Bronchial epithelial cell (primary cell): ENCODE data around the gene DHFR. TPM values are rescaled to one million over a fixed set of nuclear protein-coding genes. Genes with fewer than 3 reads are reported as not detected.

Experiments used
- DNase-seq: peaks from one replicate; pipeline ENCODE4 v3.0.0-alpha.2; 2010; ENCODE audit warnings: low read depth
- FAIRE-seq: peaks from 2 replicates; lab custom pipeline; 2011; peaks lifted over from hg19 to GRCh38; lab: Jason Lieb, UNC
- H3K27me3 ChIP-seq: 2 replicates; pipeline ENCODE4 v1.5.1; 2011; ENCODE audit warnings: low read length; ENCODE audit not compliant: control insufficient read depth, insufficient read depth
- H3K36me3 ChIP-seq: 2 replicates; pipeline ENCODE4 v1.5.1; 2011; ENCODE audit warnings: low read length; ENCODE audit not compliant: control insufficient read depth, insufficient read depth
- H3K4me3 ChIP-seq: 2 replicates; pipeline ENCODE4 v1.5.1; 2011; ENCODE audit warnings: mild to moderate bottlenecking, low read depth, low read length, control low read depth
- total RNA-seq: library from RNA; depleted of rRNA; stranded (reverse); fragments of >200 nt; gene quantifications from 2 replicates; pipeline ENCODE4 v1.2.1, GENCODE V29; 2014
- TF ChIP-seq, protein P1 (sequence below): IDR thresholded peaks from 2 replicates; pipeline ENCODE4 v1.5.1; 2011; ENCODE audit warnings: mild to moderate bottlenecking, moderate library complexity, low read length, control low read depth, inconsistent platforms; ENCODE audit not compliant: insufficient read depth, severe bottlenecking

Gene DHFR
- 1.8 and 2.0 TPM in 2 replicates for total RNA-seq

- TF ChIP-seq, protein P1, sequence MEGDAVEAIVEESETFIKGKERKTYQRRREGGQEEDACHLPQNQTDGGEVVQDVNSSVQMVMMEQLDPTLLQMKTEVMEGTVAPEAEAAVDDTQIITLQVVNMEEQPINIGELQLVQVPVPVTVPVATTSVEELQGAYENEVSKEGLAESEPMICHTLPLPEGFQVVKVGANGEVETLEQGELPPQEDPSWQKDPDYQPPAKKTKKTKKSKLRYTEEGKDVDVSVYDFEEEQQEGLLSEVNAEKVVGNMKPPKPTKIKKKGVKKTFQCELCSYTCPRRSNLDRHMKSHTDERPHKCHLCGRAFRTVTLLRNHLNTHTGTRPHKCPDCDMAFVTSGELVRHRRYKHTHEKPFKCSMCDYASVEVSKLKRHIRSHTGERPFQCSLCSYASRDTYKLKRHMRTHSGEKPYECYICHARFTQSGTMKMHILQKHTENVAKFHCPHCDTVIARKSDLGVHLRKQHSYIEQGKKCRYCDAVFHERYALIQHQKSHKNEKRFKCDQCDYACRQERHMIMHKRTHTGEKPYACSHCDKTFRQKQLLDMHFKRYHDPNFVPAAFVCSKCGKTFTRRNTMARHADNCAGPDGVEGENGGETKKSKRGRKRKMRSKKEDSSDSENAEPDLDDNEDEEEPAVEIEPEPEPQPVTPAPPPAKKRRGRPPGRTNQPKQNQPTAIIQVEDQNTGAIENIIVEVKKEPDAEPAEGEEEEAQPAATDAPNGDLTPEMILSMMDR, result peak; percentile 17
- Histone ChIP-seq H3K27me3 (no peaks in the 10 kb centered on the region), H3K36me3 (peaks cover 1% of the 10 kb centered on the region), H3K4me3 (peak within 1 kb of the TSS; percentile 80)
- FAIRE-seq, result no peak
- DNase-seq, result peak; percentile 79
These were observed at the start of gene DHFR, which contains the start of gene MSH3 for GRCh38 chr5:80654391-80655230. DHFR (minus strand) TSS chr5:80654983; CDS start chr5:80654489, 494 bp downstream. MSH3 (plus strand) TSS chr5:80654652; CDS start chr5:80654728, 76 bp downstream.

- FAIRE-seq (no peak), DNase-seq (no peak)
- H3K36me3 ChIP-seq, result no peaks in the 10 kb centered on the region
- TF ChIP-seq, protein P1, result no peak
- H3K4me3 ChIP-seq, result no peak overlapping the region
- H3K27me3 ChIP-seq, result no peaks in the 10 kb centered on the region
These were observed 49.4 kb upstream of the DHFR start for GRCh38 chr5:80704221-80704620.

DNA sequence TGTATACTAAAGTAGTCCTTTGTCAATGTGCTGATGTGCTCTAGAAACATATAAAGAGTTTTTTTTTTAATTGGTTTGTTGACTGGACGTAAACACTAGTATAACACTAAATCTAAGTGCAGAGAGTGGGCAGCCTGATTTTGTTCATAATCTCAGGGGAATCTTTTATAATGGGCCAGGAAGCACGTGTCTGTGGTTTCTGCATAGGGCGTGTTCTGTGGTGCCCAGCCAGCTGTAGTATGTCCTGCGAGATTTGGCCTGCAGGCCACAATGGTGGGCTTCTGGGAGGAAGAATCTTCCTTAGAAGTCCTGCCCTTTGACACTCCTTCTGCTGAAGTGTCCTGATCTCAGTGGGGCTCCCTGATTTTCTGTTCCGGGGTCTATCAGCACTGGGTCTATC is 49.0 kb upstream of the DHFR start:
- TF ChIP-seq, protein P1, result no peak
- DNase-seq, result no peak
- H3K36me3 ChIP-seq, result no peaks in the 10 kb centered on the region
- no peak overlapping the region for H3K4me3 ChIP-seq
- no peaks in the 10 kb centered on the region for H3K27me3 ChIP-seq
- no peak for FAIRE-seq

GRCh38 chr5:80703291-80703690 is 48.5 kb upstream of the DHFR start:
- H3K36me3 ChIP-seq, result no peaks in the 10 kb centered on the region
- FAIRE-seq, result no peak
- no peak for DNase-seq
- H3K27me3 ChIP-seq, result no peaks in the 10 kb centered on the region
- TF ChIP-seq, protein P1, result no peak
- no peak overlapping the region for H3K4me3 ChIP-seq

DNA sequence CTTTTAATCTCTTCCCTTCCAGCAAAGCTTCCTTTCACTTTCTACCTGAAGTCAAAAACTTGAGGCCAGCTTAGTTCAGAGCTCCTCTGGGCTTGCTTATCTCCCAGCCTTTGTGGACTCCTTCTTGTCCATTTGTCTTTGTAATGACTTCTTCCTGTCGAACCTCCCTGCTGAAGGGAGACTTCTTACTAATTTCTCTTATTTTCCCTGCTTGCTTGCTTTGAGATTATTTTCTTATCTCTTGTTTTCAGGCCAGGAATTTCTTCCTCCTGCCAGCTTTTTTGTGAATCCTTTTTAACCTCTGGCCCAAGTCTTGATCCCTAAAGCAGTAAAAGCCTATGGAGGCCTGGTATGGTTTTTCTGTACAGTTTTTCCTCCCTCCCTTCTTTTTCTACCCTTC is 46.8 kb upstream of the DHFR start:
- FAIRE-seq, result no peak
- Histone ChIP-seq H3K36me3 (no peaks in the 10 kb centered on the region), H3K4me3 (no peak overlapping the region), H3K27me3 (no peaks in the 10 kb centered on the region)
- DNase-seq, result no peak
- TF ChIP-seq, protein P1, result no peak

DNA sequence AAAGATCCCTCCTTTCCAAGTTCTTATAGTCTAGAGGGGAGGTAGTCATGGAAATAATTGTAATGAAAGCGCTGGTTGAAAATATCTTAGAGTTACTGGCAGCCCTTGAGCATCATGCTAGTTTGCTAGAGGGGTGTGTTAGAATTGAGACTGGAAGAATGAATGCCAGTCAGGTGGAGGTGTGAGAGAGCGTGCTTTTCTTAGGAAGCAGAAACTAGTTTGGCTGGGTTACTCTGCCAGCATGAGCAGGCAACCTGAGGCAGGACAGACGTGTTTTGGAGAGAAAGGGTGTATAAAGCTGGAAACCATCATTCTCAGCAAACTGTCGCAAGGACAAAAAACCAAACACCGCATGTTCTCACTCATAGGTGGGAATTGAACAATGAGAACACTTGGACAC is 43.6 kb upstream of the DHFR start:
- Histone ChIP-seq H3K4me3 (no peak overlapping the region), H3K27me3 (no peaks in the 10 kb centered on the region), H3K36me3 (no peaks in the 10 kb centered on the region)
- TF ChIP-seq, protein P1, result no peak
- DNase-seq (no peak), FAIRE-seq (no peak)
